Lower leg skin (tissue), 4 donors: ENCODE measurements around the gene BAZ1A. TPM values are rescaled to one million over a fixed set of nuclear protein-coding genes. Genes with fewer than 3 reads are reported as not detected.

Source experiments
- DNase-seq, 2 donors: peaks; one replicate each; pipeline ENCODE4 v3.0.0-alpha.2; 2019; ENCODE audit warnings: low spot score in 2 of 2
- H3K4me3 ChIP-seq: fragments of 200-600 bp; sonication (generic); 2 replicates; pipeline ENCODE4 v1.5.1; 2017; ENCODE audit warnings: mild to moderate bottlenecking, low read depth; ENCODE audit not compliant: poor library complexity, severe bottlenecking
- CTCF ChIP-seq, 3 donors: fragments of 450-650 bp; IDR thresholded peaks; one replicate each; pipeline ENCODE4 v1.5.1; 2016; ENCODE audit warnings: antibody characterized with exemption in 3 of 3, mild to moderate bottlenecking in 3 of 3, moderate library complexity in 2 of 3
- POLR2A ChIP-seq, 2 donors: fragments of 450-650 bp; IDR thresholded peaks; one replicate each; pipeline ENCODE4 v1.6.1; 2016 to 2017; ENCODE audit warnings: antibody characterized with exemption in 2 of 2, mild to moderate bottlenecking in 1 of 2, moderate library complexity in 1 of 2
- WGBS, 2 donors: methylation state at CpG; one replicate each; pipeline ENCODE4 v1.1.5; 2018; 5-methylcytosine and 5-hydroxymethylcytosine counted together
- intact Hi-C: fragments of 100-400 bp; cut with DNase I; formaldehyde crosslinking; loops from one replicate; pipeline ENCODE4 v1.15.0; 2023; ENCODE audit warnings: low total_unique reads
- total RNA-seq, 4 donors: library from RNA; depleted of rRNA; stranded (reverse); fragments of >200 nt; gene quantifications; one replicate each; pipeline ENCODE4 v1.1.0, GENCODE V29; 2016

Gene BAZ1A
- total RNA-seq, 4 donors from 2014 or later: 27.7 to 47.9 (median 42.1) TPM

- DNase-seq: no peak
- WGBS, 2 donors: 92 to 94% methylated on average over 4 of the region's 4 CpGs
- TF ChIP-seq CTCF (IDR thresholded peaks at IDR 0.05): no peak
- TF ChIP-seq POLR2A (IDR thresholded peaks at IDR 0.05): no peak
- intact Hi-C loops: no loop called here
- no peak overlapping the region for H3K4me3 ChIP-seq
Observed at GRCh38 chr14:34883954-34884353, 8.8 kb upstream of the BAZ1A start.

- peak overlapping the region; percentile 83 for H3K4me3 ChIP-seq
- no peak for TF ChIP-seq CTCF (IDR thresholded peaks at IDR 0.05)
- TF ChIP-seq POLR2A (IDR thresholded peaks at IDR 0.05): no peak
- peak; percentile 32 to 91 for DNase-seq
- 1% methylated on average over 12 to 25 of the region's 85 CpGs for WGBS, 2 donors
- intact Hi-C loops: no loop called here
Observed at GRCh38 chr14:34874386-34875030, 652 bp downstream of the BAZ1A start.

GRCh38 chr14:34873589-34874385 is 1.4 kb downstream of the BAZ1A start:
- H3K4me3 ChIP-seq: peak overlapping the region; percentile 83
- DNase-seq: peak; percentile 87 to 97
- WGBS, 2 donors: 1% methylated on average over 37 to 57 of the region's 81 CpGs
- TF ChIP-seq POLR2A (IDR thresholded peaks at IDR 0.05) (peak in 1 of 2 donors; percentile 66), CTCF (IDR thresholded peaks at IDR 0.05) (no peak)
- intact Hi-C loops: no loop called here

- intact Hi-C loops: no loop called here
- WGBS, 2 donors: 1 to 2% methylated on average over 19 of the region's 19 CpGs
- no peak for TF ChIP-seq CTCF (IDR thresholded peaks at IDR 0.05)
- no peak for TF ChIP-seq POLR2A (IDR thresholded peaks at IDR 0.05)
- H3K4me3 ChIP-seq: peak overlapping the region; percentile 83
- DNase-seq: peak in 1 of 2 donors; percentile 48
Observed at GRCh38 chr14:34872822-34873588, 2.2 kb downstream of the BAZ1A start.

- DNase-seq: no peak
- intact Hi-C loops: no loop called here
- H3K4me3 ChIP-seq: no peak overlapping the region
- 79 to 99% methylated on average over 5 of the region's 5 CpGs for WGBS, 2 donors
- TF ChIP-seq POLR2A (IDR thresholded peaks at IDR 0.05) (no peak), CTCF (IDR thresholded peaks at IDR 0.05) (no peak)
Observed at GRCh38 chr14:34867199-34867598, 8.0 kb downstream of the BAZ1A start.
